NCI-H226 (cell line): ENCODE results near the gene PRDM4.
A peak's percentile ranks its signal among the peaks of the same experiment; 100 is the strongest.
"Not testable (repeated sequence)": the region's sequence is repeated elsewhere in the genome, so short reads cannot be mapped to it uniquely, and the experiment has no call there.

Experiments used
- DNase-seq: peaks from one replicate; pipeline ENCODE4 v3.0.0-alpha.2; 2015

Gene PRDM4

DNA sequence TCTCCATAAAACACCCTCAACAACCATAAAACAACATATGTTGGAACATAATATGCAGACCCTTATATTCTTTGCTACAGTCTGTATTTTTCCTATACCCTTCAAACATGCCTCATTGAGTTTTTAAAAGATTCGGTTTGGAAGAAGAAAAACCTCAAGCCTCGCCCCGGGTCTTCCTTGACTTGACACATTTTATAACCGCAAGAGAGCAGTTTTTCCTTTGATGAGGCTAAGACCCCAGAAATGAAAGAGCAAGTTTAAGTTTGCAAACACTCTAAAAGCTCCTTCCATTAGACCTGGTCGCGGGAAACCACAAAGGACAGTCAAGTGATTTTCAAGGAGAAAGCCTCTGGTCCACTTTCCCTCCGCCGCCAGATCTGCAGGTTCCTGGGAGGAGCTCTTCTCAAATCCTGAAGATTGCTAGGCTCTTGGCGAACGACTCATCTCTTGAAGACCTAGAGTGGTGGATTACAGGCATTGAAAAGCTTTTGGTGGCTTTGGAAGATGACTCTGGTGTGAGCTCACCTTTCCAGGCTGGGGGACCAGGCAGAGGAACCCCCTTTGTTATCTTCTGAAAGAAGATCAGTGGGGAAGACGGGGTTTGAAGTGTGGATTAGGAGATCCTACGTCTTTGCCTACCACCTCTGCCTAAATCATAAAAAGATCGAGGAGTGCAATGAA is 13.6 kb upstream of the PRDM4 start, which contains the start of gene ASCL4:
TSS of gene ASCL4 (plus strand) at position 356 of the 681 bp plus-strand sequence. CDS start 515 bp downstream, outside the sequence.
- DNase-seq: no peak

DNA sequence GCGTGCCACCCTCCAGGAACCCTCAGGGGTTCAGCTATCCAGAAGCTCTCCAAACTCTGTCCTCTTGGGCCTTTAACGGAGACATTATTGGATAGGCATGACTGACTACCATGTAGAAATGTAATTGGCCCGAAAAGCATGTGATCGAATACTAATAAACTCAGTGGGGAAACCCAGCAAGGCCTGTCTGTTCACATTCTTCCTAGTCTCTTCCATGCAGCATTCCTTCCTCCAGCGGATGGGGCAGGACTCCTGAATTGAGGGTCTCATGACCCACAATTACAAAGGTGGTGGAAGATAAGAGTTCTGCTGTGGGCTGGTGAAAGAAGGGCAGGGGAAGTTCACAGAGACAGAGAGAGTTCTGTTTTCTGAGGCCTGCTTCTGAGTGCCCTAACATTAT is 6.5 kb upstream of the PRDM4 start:
- no peak for DNase-seq

DNA sequence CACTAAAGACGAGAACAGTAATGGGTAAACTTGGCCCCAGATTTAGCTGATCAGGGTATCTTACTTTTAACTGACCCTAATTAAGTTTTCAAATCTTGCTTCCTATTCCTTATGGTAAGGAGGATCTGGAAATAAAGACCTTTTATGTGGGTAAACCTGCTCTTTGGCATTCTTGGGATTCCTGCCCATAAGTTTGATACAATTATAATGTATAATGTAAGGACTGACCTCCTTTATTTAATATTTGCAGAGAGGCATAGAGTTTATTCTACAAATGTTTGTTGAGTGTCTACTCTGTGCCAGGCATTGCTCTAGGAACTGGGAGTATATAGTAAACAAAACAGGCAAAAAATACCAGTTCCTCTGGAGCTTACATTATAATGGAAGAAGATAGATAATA is 4.4 kb upstream of the PRDM4 start:
- no peak for DNase-seq

DNA sequence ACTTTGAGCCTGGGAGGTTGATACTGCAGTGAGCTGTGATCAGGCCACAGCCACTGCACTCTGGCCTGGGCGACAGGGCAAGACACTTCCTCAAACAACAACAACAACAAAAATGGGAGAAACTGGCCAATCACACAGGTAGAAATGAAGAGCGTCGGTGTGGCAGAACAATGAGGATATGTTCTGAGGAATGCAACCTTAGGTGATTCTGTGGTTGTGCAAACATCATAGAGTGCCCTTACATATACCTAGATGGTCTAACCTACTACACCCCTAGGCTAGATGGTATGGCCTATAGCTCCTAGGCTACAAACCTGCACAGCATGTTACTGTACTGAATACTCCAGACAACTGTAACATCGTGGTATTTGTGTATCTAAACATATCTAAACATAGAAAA is 3.7 kb upstream of the PRDM4 start:
- no peak for DNase-seq

DNA sequence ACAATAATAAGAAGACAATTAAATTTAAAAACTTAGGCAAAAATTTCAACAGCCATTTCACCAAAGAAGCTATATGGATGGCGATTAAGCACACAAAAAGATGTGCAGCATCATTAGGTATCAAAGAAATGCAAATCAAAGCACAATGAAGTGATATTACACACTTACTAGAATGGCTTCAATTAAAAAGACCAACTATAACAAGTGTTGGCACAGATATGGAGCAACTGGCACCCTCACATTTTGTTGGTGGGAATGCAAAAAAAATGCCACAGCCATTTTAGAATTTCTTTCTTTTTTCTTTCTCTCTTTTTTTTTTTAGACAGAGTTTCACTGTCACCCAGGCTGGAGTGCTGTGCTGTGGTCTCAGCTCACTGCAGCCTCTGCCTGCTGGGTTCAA is 1.9 kb upstream of the PRDM4 start:
- no peak for DNase-seq

DNA sequence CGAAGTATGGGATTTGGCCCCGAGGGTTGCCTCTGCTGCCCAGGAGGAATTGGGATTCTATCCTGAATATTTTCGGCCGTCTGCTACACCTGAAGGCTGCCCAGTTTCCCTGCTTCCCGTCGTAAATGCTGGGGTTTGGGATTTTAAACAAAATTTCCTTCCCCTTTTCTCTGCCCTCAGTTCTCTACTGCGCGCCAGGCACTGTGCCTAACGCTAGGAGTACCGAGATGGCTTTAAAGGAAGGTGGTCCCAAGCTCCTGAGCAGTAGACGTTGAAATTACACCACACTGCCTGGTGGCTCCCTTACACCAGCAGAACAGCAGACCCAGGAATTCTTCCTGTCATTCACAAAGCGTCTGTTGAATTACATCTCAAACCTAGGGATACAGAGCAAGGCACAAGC is 566 bp upstream of the PRDM4 start:
- DNase-seq: no peak

DNA sequence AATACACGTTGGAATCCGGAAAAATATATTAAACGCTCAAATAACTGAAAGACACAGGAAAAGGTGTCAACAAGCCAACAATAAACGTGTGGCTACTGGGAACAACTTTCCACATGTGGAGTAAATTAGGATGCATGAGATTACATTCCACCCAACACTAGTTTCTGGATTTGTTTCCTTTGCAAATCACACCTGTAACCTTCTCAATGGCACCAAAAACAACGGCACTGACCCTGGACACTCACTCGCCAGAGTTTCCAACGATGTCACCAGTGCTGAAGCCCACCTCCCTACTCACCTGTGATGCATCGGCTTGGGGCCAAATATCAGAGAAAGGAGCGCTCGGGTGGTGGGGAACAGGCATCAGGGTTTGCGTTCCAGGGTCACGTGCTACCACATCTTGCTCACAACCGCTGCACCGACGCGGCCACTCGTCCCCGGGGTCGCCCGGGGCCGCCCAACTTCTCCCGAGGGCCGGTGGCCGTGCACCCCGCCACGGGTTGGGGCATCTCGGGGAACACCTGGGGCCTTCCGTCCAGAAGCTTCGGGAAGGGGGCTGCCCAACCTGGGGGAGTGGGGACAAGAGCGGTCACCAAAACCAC is 629 bp downstream of the PRDM4 start:
- no peak for DNase-seq

DNA sequence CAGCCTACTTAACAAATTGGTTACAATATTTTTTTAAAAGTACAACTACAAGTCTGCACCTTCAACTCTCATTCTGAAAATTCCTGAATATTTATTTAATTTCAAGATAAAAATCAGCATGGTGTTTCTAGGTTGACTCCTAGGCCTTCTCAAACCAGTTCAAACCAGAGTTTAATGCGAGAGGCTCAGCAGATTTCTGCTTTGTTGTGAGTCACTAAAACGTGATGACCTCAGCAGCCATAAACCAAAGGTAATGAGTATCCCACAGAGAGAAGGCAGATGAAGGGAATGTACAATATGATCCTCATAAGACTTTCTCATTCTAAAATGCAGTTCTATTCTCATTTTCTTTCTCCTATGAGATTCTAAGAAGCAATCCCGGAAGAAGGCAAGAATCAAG is 1.5 kb downstream of the PRDM4 start:
- DNase-seq: peak; percentile 82

DNA sequence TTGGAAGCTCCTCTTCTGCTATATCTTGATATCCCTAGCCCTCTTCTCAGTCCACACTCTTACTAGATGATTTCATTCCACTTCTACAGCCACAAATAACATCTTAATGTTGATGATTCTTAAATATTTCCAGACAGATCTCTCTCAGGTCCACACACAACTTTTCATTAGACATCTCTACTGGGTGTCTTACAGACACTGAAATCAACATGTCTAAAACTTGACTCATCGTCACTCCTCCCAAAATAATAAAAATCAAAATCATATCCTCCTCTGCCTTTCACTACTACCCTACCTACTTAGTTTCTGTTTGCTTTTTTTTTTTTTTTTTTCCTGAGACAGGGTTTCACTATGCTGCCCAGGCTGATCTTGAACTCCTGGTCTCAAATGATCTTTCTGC is 11.9 kb downstream of the PRDM4 start:
- DNase-seq: peak; percentile 46

DNA sequence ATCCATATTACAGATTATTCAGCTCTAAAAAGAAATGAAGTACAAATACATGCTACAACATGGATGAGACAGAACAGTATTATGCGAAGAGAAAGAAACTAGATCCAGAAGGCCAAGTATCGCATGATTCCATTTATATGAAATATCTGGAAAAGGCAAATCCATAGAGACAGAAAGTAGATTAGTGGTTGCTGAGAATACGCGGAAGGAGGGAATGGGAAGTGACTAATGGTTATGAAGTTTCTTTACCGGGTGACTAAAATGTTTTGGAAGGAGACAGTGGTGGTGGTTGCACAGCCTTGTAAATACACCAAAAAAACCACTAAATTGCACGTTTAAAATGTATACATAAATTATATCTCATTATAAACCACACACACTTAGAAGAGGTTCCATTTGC is 12.5 kb downstream of the PRDM4 start:
- peak; percentile 65 for DNase-seq

DNA sequence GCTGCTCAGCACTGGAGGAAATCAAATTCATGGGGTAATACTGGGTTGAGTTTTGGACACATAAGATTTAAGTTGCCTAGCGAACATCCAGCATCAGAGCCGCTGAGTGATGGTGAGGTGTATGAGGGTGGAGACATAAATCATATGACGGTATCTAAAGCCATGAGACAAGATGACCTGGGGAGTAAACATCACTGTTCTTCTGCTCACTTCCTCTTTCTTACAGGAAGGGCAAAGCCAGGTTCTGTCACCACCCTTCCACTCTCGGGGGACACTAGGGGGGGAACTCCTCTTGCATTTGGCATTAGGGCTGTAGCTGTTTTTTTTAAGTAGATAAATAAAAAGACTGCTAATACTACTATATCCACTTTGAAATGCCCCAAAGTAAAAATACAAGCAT is 24.0 kb downstream of the PRDM4 start:
- no peak for DNase-seq

DNA sequence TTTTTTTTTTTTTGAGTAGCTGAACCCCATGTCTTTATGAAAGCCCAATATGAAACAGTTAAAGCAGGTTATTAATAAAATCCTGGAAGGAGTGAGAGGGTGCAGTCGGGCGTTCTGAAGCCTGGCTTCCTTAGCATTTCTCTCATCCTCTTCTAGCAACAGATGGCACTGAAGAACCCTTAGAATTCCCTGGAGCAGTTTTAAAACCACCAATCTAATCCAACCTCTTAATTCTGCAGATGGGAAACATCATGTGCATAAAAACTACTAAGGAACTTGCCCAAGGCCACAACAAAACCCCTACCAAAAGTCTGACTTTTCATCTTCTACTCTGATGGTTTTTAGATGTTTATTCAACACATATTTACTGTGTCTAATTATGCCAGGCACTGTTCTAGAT is 25.2 kb downstream of the PRDM4 start:
- DNase-seq: no peak

DNA sequence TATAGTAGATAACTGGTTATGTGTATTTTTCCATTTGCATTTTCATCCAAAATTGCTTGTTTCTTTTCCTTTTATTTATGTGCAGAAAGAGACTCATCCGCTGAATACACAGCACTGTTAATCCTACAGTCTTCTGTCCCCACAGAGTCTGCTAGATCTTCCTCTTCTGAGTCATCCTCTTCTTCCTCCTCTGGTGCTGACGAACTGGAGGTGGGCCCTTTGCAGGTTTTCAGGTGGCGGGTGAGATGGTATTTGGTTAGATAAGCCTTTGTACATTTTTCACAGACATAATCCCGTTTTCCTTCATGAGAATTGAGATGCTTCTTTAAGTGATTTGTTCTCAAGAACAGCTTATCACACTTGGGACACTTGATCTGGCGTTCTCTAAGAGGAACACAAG is 26.8 kb downstream of the PRDM4 start:
- DNase-seq: no peak

DNA sequence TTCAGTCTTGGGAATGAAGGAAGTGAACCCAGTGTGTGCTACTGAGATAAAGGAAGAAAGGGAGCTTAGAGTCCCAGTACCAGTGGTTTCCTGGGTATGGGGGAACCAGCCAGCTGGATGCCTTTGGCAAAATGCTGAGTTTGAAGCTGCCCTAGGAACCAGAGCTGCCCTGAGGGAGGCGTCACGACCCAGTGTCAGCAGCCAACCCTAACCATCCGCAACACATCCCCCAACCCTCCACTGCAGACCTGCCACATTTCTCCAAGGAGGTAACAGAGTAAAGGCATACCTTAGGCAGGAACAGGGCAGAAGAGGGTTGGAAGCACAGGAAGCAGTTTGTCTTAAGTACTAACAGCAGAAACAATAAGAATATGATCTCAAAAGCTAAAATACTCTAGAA is 28.6 kb downstream of the PRDM4 start:
- no peak for DNase-seq

DNA sequence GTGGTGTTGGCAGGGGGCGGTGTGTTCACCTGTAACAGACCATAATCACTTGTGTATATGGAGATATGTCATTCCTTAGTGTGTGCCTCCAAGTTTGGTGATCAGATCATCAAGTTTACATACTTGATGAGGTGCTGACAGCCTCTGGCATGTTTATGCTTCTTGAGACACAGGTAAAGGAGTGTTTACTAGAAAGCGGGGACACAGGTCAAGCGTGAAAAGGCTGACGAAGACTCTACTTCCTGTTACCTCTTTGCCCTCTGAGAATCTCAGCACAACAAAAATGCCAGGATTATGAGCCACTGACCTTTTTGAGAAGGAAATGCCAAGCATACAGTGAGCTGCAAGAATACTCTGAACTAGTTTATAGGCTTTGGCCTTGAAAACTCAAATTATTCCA is 29.6 kb downstream of the PRDM4 start:
- no peak for DNase-seq

DNA sequence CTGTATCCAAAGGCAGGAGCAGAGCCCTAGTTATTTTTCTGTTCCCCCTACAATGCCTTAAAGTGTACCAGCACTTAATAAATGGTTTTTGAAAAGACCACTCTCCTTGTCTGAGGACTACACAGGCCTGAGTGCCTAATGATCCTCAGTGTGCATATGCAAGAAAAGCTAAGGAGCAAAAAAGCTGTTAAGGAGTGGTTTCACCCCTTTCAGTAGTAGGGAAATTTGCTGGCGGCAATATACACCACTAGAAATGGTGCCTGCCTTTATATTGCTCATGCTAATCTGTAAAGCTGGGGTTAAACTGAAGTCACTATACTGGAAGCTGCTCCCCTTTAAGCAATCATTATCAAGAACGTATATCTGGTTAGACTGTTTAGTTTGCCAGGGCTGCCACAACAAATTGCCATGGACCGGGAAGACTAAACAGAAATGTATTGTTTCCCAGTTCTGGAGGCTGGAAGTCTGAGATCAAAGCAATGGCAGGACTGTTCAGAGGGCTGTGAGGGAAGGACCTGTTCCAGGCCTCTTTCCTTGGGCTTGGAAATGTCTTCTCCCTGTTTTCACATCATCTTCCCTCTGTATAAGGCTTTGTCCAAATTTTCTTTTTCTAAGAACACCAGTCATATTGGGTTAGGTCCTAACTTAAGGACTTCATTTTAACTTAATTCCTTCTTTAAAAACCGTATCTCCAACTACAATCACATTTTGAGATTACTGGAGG is 30.2 kb downstream of the PRDM4 start:
- DNase-seq: no peak

DNA sequence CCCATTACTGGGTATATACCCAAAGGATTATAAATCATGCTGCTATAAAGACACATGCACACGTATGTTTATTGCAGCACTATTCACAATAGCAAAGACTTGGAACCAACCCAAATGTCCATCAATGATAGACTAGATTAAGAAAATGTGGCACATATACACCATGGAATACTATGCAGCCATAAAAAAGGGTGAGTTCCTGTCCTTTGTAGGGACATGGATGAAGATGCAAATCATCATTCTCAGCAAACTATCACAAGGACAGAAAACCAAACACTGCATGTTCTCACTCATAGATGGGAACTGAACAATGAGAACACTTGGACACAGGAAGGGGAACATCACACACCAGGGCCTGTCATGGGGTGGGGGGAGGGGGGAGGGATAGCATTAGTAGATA is 33.2 kb downstream of the PRDM4 start:
- DNase-seq: not testable (repeated sequence)

DNA sequence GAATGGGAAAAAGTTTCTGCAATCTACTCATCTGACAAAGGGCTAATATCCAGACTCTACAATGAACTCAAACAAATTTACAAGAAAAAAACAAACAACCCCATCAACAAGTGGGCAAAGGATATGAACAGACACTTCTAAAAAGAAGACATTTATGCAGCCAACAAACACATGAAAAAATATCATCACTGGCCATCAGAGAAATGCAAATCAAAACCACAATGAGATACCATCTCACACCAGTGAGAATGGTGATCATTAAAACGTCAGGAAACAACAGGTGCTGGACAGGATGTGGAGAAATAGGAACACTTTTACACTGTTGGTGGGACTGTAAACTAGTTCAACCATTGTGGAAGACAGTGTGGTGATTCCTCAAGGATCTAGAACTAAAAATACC is 33.6 kb downstream of the PRDM4 start:
- DNase-seq: not testable (repeated sequence)

DNA sequence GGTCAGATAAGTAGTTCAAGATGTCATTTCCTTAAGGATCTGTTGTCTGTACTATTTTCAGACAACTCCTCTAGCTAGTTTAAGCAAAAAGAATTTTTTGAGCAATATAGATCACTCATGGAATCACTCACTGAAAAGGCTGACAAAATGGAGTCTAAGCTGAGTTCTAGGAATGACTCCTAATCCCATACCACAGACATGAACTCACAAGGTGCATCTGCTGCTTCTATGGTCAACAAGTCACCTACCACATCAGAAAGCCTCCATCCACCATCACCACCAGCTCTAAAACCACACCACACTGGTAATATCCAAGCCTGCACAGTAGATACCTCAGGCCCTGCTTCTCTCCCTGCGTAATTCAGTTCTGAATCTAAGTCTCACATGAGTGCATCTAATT is 42.3 kb downstream of the PRDM4 start:
- no peak for DNase-seq

DNA sequence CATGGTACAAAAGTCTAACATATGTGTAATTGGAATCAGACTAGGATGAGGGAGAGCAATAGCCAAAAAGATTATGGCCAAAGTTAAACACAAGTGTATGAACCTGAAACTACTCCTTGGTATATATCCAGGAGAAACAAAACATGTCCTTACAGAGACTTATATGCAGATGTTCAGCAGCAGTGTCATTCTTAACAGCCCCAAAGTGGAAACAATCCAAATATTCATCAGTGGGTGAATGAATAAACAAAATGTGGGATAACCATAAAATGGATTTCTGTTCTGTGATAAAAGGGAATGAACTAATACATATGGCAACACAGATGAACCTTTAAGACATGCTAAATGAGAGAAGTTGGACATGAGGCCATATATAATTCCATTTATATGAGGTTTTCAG is 45.2 kb downstream of the PRDM4 start:
- DNase-seq: no peak

DNA sequence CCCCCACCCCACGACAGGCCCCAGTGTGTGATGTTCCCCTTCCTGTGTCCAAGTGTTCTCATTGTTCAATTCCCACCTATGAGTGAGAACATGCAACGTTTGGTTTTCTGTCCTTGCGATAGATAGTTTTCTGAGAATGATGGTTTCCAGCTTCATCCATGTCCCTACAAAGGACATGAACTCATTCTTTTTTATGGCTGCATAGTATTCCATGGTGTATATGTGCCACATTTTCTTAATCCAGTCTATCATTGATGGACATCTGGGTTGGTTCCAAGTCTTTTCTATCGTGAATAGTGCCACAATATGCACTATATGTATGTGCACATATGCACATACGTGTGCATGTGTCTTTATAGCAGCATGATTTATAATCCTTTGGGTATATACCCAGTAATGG is 55.4 kb downstream of the PRDM4 start:
- DNase-seq: not testable (repeated sequence)

DNA sequence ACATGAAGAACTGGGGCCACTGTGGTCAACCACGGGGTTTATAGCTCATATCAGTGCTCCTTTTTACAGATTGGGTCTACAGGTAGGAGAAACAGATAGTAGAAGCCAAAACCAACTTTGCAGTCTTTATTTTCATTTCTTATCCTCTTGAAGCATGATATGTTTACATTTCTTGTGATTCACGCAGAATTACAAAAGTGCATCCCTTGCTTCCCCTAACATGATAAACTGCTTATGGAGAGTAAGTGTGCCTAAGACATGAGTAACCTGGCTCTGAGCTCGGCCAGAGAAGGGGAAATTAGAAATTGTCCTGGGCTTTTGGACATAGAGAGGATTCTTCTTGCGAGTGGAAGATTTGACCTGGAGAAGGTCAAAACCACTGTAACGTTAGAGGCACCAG is 56.9 kb downstream of the PRDM4 start:
- no peak for DNase-seq

DNA sequence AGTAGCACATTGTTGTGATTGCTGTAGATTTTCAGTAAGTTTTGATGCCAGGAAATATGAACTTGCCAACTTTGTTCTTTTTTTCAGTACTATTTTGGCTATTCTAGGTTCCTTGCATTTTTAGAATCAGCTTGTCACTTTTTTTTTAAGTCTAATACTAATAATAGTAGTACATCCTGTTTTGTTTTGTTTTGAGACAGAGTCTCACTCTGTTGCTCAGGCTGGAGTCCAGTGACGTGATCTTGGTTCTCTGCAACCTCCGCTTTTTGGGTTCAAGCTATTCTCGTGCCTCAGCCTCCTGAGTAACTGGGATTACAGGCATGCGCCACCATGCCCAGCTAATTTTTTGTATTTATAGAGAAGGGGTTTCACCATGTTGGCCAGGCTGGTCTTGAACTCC is 58.8 kb downstream of the PRDM4 start:
- no peak for DNase-seq

DNA sequence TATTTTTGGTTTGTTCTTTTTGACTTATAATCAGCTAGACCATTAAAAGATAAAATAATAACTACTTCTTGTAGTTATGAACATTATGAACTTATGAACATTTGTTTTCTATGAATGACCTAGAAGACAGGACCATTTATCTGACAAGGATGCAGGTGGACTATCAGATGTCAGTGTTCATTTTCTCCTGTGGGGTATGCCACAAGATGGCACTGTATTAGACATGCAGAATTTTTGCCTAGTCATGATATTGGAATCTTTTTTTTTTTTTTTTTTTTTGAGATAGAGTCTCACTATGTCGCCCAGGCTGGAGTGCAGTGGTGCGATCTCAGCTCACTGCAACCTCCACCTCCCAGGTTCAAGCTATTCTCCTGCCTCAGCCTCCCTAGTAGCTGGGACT is 65.2 kb downstream of the PRDM4 start:
- DNase-seq: not testable (repeated sequence)
